ENCODE data around the gene UBE2I. TPM values are rescaled to one million over a fixed set of nuclear protein-coding genes. Genes with fewer than 3 reads are reported as not detected.

Gene UBE2I
- total RNA-seq, 1 experiment from 2014 or later, result 290 TPM

- Histone ChIP-seq H3K14ac (ENCODE audit: insufficient read depth, low read length) (no peak overlapping the region), H3K27ac (ENCODE audit: insufficient read length, low read depth, low read length) (no peak overlapping the region), H4K5ac (ENCODE audit: insufficient read length, low read depth, low read length) (no peak overlapping the region), H3K18ac (ENCODE audit: insufficient read length, low read depth, low read length) (no peak overlapping the region), H2BK15ac (ENCODE audit: low read depth, low read length) (no peak overlapping the region), H2BK5ac (ENCODE audit: insufficient read length, low read length) (no peak overlapping the region), H2BK12ac (ENCODE audit: insufficient read length, low read depth, low read length) (no peak overlapping the region), H3K79me1 (ENCODE audit: insufficient read depth, low read depth, low read length, poor library complexity, severe bottlenecking) (peaks cover 5% of the 10 kb centered on the region), H2BK20ac (ENCODE audit: low read depth, low read length, poor library complexity, severe bottlenecking) (no peak overlapping the region), H3K23me2 (ENCODE audit: insufficient read length, low read depth, low read length, poor library complexity, severe bottlenecking) (peaks cover 20% of the 10 kb centered on the region), H3K79me2 (ENCODE audit: insufficient read depth, low read length) (peaks cover 3% of the 10 kb centered on the region; the same call in 1 of the 2 replicates), H3K9ac (ENCODE audit: extremely low read depth, insufficient read length, low read length) (no peak overlapping the region), H3T11ph (ENCODE audit: low read length) (no peak overlapping the region), H3K4me1 (ENCODE audit: insufficient read depth, low read length) (no peaks in the 10 kb centered on the region), H3K23ac (ENCODE audit: insufficient read length, low read depth, low read length) (no peak overlapping the region), H2AK5ac (ENCODE audit: insufficient read length, low read length) (no peak overlapping the region), H3K4ac (ENCODE audit: low read depth, low read length) (no peak overlapping the region), H4K8ac (replicated peaks; ENCODE audit: insufficient read length, low read depth, low read length) (no peak overlapping the region), H4K91ac (ENCODE audit: insufficient read length, low read depth, low read length) (no peak overlapping the region), H3K9me3 (ENCODE audit: control insufficient read depth, low read depth, low read length) (no peaks in the 10 kb centered on the region), H3K56ac (ENCODE audit: insufficient read length, low read depth, low read length) (no peak overlapping the region), H2AFZ (ENCODE audit: low read length) (no peak overlapping the region), H4K20me1 (ENCODE audit: control insufficient read depth, insufficient read depth, insufficient read length) (no peaks in the 10 kb centered on the region), H3K27me3 (ENCODE audit: insufficient read depth, low read length) (no peaks in the 10 kb centered on the region), H2BK120ac (ENCODE audit: low read depth, low read length, poor library complexity, severe bottlenecking) (no peak overlapping the region), H3K4me2 (ENCODE audit: insufficient read depth, insufficient read length, low read length) (no peak overlapping the region)
- no peak for DNase-seq
- no peak overlapping the region for H3K4me3 Mint-ChIP-seq
- no CpG with 5 or more reads among the region's 24 CpGs for WGBS (ENCODE audit: extremely low coverage, insufficient read length, low lambda C conversion rate)
- no peak for TF ChIP-seq CTCF (conservative IDR thresholded peaks at IDR 0.05)
- no peaks in the 10 kb centered on the region; a peak in 1 of 5 replicates for H3K9me3 Mint-ChIP-seq
- no peak overlapping the region for H3K27ac Mint-ChIP-seq
- no peaks in the 10 kb centered on the region; the same call in 1 of the 2 replicates for H3K27me3 Mint-ChIP-seq (ENCODE audit: low read depth)
- peaks cover 17 to 18% of the 10 kb centered on the region in 2 experiments for H3K4me1 Mint-ChIP-seq
- H3K36me3 Mint-ChIP-seq (ENCODE audit: insufficient read depth in 1 of 3, low read depth in 3 of 3), result peaks cover 3 to 10% (median 6%) of the 10 kb centered on the region in 3 experiments; a peak in 5 of 7 replicates
Observed at GRCh38 chr16:1375298-1375640, 65.8 kb downstream of the UBE2I start.

Measured in H9 (cell line).